Dermis microvascular lymphatic vessel endothelial cell (primary cell): Measurements from ENCODE around the gene PRND. TPM values are rescaled to one million over a fixed set of nuclear protein-coding genes. Genes with fewer than 3 reads are reported as not detected.
"Not testable (repeated sequence)": the region's sequence is repeated elsewhere in the genome, so short reads cannot be mapped to it uniquely, and the experiment has no call there.

Source experiments
- DNase-seq, 2 donors: peaks; one replicate each; pipeline versions ENCODE4 v3.0.0 to v3.0.0-alpha.2; 2010; ENCODE audit warnings: low read depth in 2 of 2
- total RNA-seq: library from RNA; depleted of rRNA; stranded (reverse); fragments of >200 nt; gene quantifications from 2 replicates; pipeline ENCODE4 v1.2.1, GENCODE V29; 2014

PRND gene, protein sequence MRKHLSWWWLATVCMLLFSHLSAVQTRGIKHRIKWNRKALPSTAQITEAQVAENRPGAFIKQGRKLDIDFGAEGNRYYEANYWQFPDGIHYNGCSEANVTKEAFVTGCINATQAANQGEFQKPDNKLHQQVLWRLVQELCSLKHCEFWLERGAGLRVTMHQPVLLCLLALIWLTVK
- total RNA-seq: 1.6 and 1.9 TPM in 2 replicates

DNA sequence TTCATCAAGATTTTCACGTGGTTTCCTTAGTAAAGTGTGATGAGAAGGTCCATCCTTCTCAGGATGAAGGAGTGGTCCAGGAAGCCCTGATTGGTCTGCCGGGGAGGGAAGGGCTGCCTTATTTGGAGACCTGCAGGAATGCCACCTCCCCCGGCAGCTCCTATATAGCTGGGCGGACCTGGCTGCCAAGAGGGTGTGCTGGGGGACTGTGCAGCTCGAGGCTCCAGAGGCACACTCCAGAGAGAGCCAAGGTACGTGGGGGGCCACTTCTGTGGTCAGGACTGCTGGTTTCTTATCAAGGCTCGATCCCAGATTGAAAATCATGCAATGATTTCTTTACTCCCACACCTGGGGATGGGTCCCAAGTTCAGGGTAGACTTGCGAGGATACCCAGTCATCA lies at the start of gene PRND:
Gene PRND, plus strand, starts transcription at position 191 of the 400 bp plus-strand sequence. CDS start 2,643 bp downstream, outside the sequence.
- DNase-seq: no peak

DNA sequence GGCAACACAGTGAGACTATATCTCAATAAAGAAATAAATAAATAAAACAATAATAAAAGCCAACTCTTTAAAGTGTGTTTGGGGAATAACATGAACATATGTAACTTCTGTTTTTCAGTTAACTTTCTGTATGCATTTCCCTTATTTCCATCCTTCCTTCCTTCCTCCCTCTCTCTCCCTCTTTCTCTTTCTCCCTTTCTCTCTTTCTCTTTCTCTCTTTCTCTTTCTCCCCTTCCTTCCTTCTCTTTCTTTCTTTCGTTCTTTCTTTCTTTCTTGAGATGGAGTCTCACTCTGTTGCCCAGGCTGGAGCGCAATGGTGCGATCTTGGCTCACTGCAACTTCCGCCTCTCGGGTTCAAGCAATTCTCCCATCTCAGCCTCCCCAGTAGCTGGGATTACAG lies 48.8 kb upstream of the PRND start:
- no peak for DNase-seq

DNA sequence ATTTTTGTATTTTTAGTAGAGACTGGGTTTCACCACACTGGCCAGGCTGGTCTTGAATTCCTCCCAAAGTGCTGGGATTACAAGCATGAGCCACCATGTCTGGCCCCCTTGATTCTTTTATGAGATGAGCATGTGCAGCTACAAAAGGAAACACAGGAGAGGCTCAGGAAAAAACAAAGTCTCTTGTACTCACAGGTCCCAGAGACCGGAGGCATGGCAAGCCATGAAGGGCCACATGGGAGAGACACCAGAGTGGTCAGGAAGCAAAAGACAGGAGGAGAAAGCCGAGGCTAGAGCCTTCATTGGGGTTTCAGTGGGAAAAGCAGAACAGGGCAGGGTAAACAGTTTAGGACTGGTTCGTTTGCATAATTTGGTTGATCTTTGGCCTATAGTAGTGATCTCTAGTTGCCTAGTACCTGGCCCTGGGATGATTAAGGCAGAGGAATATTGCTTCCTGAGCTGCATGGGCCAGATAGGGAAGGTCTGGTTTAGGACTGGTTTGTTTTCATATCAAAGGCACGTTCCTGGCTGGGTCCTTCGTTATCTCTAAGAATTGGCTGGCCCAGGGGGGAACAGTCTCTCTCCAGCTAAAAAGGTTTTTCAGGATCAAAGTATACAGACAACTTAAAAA lies 48.2 kb upstream of the PRND start:
- DNase-seq: no peak

DNA sequence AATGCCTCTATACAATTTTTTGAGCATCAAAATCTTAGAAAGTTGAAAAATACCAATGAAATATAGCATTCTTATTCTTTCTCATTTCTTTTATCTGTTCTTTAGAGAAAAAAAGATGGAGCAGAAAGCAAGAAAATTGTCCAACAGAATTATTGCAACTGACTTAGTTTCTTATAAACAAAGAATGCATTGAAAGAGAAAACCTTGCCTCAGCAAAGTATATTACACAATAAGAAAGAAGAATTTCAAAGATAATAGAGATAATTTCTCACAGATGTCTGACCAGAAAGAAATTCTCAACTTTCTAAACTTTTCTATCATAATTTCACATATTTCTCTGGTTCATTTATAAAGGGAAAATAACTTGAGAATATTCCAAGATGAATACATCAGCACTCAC lies 47.0 kb upstream of the PRND start:
- DNase-seq: no peak

DNA sequence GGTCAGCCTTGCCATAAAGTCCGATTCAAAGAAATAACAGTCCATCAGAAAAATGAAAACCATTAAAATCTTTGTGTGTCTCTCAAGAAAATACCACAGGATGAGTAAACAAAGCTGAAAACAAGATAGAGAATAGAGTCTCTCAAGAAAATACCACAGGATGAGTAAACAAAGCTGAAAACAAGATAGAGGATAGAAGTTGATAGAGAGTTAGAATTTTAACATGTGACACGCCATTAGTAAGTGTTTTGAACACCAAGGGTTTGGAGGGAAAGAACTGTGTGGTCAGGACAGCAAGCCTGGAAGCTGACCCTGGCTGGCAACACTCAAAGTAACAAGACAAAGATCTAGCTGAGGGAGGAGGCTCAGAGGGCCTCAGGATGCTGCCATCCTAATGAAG lies 43.9 kb upstream of the PRND start:
- DNase-seq: no peak

DNA sequence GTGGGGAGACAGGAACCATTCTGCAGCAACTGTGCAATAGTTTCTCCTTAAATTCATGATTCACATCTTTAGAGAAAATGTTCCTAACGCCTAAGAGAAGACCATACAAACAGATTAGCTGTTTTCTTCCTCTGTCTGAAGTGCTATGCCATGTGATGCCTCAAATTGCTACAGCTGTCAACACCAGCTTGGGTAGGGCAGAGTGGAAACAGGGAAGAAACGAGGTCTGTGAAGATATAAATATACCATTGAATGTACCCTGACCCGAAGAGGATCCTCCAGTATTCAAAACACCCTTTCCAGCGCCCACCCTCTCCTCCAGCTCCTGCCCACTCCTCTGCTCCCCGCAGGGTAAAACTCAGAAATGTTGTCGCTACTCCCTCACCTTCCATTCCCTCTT lies 40.3 kb upstream of the PRND start:
- no peak for DNase-seq

DNA sequence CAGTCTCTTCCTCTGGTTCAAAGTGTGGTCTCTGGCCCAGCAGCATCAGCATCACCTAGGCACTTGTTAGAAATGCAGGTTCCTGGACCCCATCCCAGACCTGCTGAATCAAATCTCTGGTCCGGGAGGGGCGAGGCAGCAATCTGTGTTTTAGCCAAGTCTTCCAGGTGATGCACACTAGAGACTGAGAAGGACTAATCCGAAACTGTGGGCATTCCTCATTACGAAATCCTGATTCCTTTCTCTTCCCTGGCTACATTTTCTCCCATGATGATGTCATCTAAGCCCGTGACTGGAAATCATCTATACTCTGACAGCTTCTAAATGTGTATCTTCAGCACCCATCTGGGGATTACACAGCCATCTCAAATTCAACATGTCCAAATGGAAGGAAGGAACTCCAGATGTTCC lies 39.7 kb upstream of the PRND start:
- DNase-seq: no peak

DNA sequence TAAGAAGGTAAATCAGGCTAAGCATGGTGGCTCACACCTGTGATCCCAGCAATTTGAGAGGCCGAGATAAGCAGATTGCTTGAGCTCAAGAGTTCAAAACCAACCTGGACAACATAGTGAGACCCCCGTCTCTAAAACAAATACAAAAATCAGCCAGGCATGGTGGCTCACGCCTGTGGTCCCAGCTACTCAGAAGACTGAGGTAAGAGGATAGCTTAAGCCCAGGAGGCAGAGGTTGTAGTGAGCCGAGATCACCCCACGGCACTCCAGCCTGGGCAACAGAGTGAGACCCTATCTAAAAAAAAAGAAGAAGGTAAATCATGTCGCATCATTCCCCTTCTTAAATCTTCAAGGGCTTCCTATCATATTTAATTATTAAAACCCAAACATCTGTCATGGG lies 39.0 kb upstream of the PRND start:
- no peak for DNase-seq

DNA sequence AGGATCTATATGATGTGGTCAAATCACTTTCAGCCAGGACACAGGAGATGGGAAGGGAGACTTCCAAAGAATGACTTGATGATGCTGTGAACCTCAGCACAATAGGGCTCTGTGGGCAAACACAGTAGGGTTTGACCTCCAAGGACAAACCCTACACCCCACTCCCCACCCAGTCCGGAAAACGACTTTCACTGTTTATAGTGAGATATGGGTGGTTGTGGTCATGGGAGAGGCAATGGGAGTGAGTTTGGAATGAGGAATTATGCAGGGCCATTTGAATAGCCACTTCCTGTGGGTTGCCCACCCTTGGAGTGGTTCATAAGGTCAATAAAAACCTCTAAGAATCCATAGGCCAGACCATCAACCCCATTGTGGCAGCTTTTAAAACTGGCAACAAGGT lies 38.4 kb upstream of the PRND start:
- DNase-seq: no peak

DNA sequence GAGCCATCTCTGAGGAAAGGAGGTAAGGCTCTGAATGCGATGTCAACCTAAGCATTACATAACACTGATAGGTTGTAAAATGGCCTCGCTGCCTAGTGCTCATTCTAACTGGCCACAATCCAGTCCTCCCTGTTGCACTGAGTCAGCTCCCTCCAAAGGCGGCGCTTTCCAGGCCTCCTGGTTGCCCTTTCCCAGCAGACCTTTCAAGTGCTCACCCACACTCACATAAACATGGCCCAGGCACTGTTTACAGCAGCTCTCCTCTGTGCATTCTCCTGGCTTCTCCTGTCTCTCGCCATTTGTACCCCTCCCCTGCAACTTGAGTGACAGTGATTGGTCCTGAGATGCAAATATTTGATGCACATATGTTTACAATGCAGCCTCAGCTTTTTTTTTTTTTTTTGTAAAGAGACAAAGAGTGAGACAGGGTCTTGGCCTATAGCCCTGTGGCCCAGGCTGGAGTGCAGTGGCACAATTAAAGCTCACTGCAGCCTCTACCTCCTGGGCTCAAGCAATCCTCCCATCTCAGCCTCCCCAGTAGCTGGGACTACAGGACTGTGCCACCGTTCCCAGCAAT lies 36.8 kb upstream of the PRND start:
- peak in 1 of 2 donors; percentile 20 for DNase-seq

DNA sequence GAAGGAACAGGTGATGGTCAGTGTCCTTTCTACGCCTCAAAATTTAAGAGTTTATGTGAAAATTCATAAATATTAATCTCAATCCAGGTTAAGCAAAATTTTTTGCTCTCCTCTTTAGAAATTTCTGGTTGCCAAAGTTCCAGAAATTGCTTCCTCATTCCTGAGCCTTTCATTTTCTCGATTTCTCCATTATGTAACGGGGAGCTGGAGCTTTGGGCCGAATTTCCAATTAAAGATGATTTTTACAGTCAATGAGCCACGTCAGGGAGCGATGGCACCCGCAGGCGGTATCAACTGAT lies 35.8 kb upstream of the PRND start:
- DNase-seq: no peak

DNA sequence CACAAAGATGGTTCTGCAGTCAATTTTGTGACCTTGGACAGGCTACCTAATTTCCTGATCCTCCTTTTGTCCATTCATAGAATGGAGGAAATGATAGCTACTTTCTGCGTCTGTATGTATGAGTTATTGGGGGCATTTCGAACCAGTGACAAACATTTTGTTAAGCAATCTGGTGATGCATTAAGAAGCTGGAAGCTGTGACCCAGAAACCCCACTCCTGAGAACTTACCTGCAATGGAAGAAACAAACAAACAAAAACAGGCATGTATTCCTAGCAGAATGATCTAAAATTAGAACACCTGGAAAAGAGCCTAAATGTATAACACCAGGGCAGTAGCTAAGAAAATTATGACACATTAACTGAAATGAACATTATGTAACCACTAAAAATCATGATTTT lies 33.4 kb upstream of the PRND start:
- peak in 1 of 2 donors; percentile 12 for DNase-seq

DNA sequence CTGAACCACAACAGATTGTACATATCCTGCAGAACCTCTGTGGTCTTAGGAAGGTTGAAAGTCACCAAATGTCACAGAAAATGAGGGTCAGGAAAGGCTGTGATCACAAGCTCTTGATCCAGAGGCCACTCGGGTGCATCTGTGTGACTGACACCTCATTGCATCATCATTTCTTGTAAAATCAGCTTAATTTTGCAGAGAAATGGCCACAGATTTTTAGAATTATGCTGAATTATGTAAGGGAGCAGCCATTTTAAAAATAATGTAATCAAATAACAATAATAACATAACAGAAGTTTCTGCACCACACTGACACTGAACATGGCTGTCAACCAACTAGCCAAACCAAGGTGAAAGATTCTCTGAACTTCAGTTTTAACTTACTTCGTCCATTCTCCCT lies 32.5 kb upstream of the PRND start:
- no peak for DNase-seq

DNA sequence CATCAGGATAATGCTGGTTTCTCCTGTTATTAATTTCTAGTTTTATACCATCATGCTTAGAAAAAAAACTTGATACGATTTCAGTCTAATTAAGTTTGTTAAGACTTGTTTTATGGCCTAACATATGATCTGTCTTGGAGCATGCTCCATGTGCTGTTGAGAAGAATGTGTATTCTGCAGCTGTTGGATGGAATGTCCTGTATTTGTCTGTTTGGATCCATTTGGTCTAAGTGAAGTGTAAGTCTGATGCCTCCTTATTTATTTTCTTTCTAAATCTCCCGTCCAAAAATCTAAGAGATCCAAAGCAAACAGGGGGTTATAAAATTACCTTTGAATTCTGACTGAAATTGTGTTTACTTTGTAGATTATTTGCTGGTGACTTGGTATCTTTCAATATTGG lies 30.0 kb upstream of the PRND start:
- DNase-seq: no peak

DNA sequence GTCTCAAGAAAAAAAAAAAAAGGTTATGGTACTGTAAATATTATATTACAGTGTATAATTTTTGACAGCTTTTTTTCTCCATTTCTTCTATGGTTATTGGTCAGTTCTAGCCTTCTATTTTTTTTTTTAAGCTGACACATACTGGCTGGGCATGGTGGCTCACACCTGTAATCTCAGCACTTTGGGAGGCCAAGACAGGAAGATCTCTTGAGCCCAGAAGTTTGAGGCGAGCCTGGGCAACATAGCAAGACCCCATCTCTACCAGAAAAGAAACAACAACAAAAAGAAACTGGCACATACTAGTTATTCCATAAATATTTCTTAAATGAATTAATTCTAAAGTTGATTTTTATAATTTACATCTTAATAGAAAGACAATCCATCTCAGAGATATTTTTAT lies 27.6 kb upstream of the PRND start:
- no peak for DNase-seq

DNA sequence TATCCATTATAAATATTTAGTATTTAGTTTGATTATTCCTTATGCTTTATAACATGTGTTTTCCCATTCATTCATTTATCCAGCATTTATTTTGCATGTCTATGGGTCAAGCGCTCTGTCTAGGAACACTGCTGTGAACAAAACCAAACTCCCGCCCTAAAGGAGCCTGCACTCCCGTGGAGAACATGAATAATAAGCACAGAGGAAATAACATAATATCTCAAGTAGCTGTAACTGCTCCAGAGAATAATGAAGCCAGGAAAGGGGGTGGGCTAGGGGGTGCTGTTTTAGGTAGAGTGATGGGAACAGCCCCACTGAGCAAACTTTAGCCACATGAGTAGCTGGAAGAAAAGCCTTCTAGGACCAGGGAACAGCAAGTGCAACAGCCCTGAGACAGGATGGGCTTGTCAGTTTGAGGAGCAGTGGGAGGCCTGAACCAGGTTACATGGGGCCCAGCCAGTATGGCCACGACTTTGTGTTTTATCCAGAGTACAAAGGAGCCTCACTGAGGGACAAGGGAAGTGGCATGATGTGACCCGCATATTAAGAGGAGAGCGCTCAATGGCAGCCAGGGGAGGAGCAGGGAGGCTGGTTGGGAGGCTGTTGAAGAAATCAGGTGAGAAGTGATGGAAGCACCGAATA lies 24.4 kb upstream of the PRND start:
- no peak for DNase-seq

DNA sequence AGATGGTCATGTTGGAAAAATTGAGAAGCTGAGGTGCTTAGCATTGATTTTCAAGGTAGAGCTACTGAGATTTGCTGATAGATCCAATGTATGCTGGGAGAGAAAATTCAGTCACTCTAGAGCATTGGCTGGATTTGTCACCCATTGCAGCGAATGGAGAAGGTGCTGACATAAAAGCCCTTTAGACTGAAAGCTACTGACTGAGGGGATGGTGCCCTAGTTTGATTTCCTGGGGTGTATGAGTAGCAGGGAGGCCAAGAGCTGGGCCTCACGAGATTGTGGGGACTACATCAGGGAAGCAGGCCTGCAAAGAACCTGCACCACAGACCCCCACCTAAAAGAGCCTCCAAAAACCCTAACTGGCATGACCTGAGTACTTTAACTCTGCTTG lies 23.9 kb upstream of the PRND start:
- DNase-seq: no peak

DNA sequence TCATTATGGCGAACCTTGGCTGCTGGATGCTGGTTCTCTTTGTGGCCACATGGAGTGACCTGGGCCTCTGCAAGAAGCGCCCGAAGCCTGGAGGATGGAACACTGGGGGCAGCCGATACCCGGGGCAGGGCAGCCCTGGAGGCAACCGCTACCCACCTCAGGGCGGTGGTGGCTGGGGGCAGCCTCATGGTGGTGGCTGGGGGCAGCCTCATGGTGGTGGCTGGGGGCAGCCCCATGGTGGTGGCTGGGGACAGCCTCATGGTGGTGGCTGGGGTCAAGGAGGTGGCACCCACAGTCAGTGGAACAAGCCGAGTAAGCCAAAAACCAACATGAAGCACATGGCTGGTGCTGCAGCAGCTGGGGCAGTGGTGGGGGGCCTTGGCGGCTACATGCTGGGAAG lies 22.5 kb upstream of the PRND start:
- DNase-seq: no peak

DNA sequence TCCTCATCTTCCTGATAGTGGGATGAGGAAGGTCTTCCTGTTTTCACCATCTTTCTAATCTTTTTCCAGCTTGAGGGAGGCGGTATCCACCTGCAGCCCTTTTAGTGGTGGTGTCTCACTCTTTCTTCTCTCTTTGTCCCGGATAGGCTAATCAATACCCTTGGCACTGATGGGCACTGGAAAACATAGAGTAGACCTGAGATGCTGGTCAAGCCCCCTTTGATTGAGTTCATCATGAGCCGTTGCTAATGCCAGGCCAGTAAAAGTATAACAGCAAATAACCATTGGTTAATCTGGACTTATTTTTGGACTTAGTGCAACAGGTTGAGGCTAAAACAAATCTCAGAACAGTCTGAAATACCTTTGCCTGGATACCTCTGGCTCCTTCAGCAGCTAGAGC lies 21.8 kb upstream of the PRND start:
- DNase-seq: no peak

DNA sequence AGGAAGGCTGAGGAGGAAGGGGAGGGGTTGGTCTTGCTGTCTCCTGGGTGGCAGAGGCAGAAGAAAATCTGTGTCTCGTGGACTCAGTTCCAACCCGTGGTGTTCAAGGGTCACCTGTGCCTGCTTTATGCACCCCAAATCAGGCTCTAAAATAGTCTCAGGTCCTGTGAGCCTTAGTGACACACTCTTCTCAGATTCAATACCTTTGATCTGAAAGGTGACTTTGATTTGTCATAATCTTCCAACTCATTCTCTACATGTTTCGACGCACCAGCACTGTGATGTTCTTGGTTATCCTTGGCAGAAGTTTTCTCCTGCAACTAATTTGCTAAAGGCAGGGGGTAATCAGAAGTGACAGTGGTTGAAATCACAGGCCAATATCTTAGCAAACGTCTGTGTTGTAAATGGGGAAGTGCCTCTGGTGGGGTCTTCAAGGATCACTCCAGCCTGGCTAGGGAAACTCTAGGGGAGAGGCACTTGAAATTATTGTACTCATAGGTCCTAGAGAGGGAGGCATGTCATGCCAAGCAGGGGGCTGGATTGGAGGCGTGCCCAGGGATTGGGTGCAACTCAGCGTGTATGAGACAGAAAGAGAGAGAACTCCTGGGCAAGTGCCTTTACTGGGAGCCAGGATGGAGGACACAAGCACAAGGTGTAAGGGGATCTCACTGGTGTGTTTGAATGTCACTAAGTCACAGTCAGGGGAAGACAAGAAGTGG lies 19.0 kb upstream of the PRND start:
- DNase-seq: no peak

DNA sequence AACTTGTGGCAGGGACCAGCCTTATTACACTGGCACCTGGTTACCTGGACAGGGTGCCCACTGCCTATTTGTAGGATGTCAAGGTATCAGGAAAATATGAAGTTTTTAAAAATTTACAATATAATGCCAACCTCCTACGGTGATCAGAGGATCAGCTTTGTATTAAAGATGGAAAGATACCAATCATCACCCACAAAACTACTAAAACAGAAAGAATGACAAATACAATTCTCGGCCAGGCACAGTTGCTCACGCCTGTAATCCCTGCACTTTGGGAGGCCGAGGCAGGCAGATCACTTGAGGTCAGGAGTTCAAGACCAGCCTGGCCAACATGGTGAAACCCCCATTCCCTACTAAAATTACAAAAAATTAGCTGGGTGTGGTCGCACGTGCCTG lies 18.4 kb upstream of the PRND start:
- DNase-seq: no peak

DNA sequence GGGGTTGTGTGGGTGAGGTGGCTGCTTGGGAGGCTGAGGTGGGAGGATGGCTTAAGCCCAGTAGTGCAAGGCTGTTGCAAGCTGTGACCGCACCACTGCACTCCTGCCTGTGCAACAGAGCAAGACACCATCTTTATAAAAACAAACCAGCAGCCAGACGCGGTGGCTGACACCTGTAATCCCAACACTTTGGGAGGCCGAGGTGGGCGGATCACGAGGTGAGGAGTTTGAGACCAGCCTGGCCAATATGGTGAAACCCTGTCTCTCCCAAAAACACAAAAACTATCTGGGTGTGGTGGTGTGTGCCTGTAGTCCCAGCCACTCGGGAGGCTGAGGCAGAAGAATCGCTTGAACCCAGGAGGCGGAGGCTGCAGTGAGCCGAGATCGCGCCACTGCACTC lies 14.8 kb upstream of the PRND start:
- not testable (repeated sequence) for DNase-seq

DNA sequence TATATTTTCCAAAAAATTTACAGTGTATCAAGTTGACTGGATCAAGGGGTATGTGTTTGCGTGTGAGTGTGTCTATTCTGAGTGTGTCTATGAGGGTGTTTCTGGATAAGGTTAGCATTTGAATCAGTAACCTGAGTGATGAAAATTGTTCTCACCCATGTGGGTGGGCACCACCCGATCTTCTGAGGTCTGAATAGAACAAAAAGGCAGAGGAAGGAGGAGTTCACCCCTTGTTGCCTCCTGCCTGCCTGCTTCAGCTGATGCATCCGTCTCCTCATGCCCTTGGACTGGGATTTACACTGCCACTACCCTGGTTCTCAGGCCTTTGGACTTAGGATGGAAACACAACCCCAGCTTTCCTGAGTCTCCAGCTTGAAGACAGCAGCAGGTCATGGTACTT lies 13.7 kb upstream of the PRND start:
- no peak for DNase-seq
